Measurements from ENCODE around the gene FUT9.

FUT9 gene

GRCh38 chr6:96013531-96013930 is 2.2 kb upstream of the FUT9 start:
- TF ChIP-seq, protein P1, sequence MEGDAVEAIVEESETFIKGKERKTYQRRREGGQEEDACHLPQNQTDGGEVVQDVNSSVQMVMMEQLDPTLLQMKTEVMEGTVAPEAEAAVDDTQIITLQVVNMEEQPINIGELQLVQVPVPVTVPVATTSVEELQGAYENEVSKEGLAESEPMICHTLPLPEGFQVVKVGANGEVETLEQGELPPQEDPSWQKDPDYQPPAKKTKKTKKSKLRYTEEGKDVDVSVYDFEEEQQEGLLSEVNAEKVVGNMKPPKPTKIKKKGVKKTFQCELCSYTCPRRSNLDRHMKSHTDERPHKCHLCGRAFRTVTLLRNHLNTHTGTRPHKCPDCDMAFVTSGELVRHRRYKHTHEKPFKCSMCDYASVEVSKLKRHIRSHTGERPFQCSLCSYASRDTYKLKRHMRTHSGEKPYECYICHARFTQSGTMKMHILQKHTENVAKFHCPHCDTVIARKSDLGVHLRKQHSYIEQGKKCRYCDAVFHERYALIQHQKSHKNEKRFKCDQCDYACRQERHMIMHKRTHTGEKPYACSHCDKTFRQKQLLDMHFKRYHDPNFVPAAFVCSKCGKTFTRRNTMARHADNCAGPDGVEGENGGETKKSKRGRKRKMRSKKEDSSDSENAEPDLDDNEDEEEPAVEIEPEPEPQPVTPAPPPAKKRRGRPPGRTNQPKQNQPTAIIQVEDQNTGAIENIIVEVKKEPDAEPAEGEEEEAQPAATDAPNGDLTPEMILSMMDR (IDR thresholded peaks at IDR 0.05; ENCODE audit: insufficient read depth, low read length, poor library complexity, severe bottlenecking), result no peak
- H3K27me3 ChIP-seq (replicated peaks; ENCODE audit: control insufficient read depth, insufficient read depth, low read length), result no peaks in the 10 kb centered on the region
- no peak for DNase-seq (ENCODE audit: extremely low read depth, insufficient read length)
- no peak overlapping the region for H3K4me3 ChIP-seq (replicated peaks; ENCODE audit: low read depth, low read length)
- H3K36me3 ChIP-seq (ENCODE audit: control insufficient read depth, insufficient read depth, low read length), result no peaks in the 10 kb centered on the region

DNA sequence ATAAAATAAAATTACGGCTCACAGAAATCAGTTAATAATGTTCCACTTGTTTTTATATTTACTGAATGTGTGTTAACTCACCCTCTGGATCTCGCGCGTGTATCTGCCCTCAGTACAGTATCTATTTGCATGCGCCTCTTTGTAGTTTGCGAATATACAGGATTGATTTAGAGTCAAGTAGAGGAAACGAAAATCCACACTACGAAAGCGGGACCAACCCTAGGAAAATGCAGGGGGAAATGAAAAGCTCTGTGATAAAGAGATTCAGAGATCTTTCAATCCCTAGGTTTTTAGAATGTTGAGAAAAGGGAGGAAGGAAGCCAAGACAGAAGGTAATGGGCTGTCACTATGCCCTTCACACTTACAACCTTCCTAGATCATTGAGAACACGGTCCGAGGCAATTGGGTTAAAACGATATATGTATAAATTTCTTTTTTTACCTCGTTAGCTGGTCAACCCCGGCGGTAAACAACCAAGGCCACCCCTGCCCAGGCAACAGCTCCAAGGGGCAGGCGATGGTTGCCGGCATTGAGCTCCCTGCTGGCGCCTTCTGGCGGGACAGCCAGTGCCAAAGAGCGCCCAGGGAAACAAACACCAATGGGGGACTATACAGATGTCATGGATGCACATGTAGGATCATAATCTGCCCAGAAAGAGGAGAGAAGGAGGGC is 792 bp upstream of the FUT9 start:
- Histone ChIP-seq H3K36me3 (ENCODE audit: control insufficient read depth, insufficient read depth, low read length) (no peaks in the 10 kb centered on the region), H3K27me3 (replicated peaks; ENCODE audit: control insufficient read depth, insufficient read depth, low read length) (no peaks in the 10 kb centered on the region), H3K4me3 (replicated peaks; ENCODE audit: low read depth, low read length) (no peak overlapping the region)
- DNase-seq (ENCODE audit: extremely low read depth, insufficient read length), result no peak
- TF ChIP-seq, protein P1 (IDR thresholded peaks at IDR 0.05; ENCODE audit: insufficient read depth, low read length, poor library complexity, severe bottlenecking), result no peak

DNA sequence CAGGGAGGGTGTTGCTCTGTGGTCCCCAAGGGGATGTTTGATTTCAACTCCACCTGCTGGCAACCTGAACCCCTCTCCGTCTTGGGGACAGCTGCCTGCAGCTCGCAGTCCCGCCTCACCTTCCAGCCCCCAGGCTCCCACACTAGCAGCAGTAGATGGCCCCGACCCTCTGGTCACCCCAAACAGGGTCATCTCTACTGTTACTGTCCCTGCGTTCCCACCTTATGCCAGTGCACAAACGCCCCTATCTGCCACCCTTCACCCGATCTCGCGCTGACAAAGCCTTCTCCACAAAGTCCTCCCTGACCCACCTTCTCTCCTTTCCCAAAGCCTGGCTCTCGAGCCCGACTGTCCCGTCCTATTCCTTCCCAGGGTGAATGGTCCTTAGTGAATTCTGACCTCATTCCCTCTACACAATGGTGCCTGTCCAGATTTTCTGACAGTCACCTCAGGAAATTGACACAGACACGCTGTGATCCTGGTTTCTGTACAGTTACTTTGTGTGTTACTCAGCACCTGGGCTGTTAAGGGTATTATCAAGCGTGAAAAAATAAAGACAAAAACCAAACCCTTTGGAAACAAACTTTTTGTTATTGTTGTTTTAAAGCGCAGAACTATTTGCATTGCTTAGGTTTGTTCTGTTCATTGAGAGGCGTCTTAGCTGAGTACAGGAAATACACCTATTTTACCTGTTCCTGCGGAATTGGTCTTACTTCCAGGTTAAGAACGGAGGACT is 728 bp downstream of the FUT9 start:
- Histone ChIP-seq H3K36me3 (ENCODE audit: control insufficient read depth, insufficient read depth, low read length) (no peaks in the 10 kb centered on the region), H3K4me3 (replicated peaks; ENCODE audit: low read depth, low read length) (no peak overlapping the region), H3K27me3 (replicated peaks; ENCODE audit: control insufficient read depth, insufficient read depth, low read length) (no peaks in the 10 kb centered on the region)
- TF ChIP-seq, protein P1 (IDR thresholded peaks at IDR 0.05; ENCODE audit: insufficient read depth, low read length, poor library complexity, severe bottlenecking), result no peak
- DNase-seq (ENCODE audit: extremely low read depth, insufficient read length), result no peak

- Histone ChIP-seq H3K4me3 (replicated peaks; ENCODE audit: low read depth, low read length) (no peak overlapping the region), H3K36me3 (ENCODE audit: control insufficient read depth, insufficient read depth, low read length) (no peaks in the 10 kb centered on the region), H3K27me3 (replicated peaks; ENCODE audit: control insufficient read depth, insufficient read depth, low read length) (no peaks in the 10 kb centered on the region)
- TF ChIP-seq, protein P1 (IDR thresholded peaks at IDR 0.05; ENCODE audit: insufficient read depth, low read length, poor library complexity, severe bottlenecking), result no peak
- no peak for DNase-seq (ENCODE audit: extremely low read depth, insufficient read length)
Measured at GRCh38 chr6:96017070-96017359, 1.2 kb downstream of the FUT9 start.

DNA sequence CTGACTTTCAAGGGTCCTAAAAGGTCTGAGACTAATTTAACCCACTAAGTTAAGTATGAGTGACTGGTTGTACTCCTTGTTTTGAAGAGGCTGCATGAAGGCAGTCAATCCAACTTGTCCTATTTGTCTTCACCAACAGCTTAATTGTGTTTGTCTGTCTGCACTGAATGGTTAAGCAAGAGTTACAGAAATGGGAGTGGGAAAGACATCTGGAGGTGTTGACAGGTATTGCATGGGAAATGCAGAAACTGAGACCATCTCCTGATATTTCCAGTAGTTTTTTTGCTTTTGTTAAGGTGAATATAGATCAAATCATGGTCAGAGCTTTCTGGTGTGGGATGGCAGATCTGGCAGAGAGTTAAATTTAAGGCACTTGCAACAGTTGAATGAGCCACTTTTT is 6.5 kb downstream of the FUT9 start:
- DNase-seq (ENCODE audit: extremely low read depth, insufficient read length), result no peak
- Histone ChIP-seq H3K27me3 (replicated peaks; ENCODE audit: control insufficient read depth, insufficient read depth, low read length) (no peaks in the 10 kb centered on the region), H3K4me3 (replicated peaks; ENCODE audit: low read depth, low read length) (no peak overlapping the region), H3K36me3 (ENCODE audit: control insufficient read depth, insufficient read depth, low read length) (no peaks in the 10 kb centered on the region)
- TF ChIP-seq, protein P1 (IDR thresholded peaks at IDR 0.05; ENCODE audit: insufficient read depth, low read length, poor library complexity, severe bottlenecking), result no peak
